Thoracic aorta (tissue), 2 donors: ENCODE measurements around the gene ROGDI. TPM values are rescaled to one million over a fixed set of nuclear protein-coding genes. Genes with fewer than 3 reads are reported as not detected.

Experiments
- ATAC-seq: fragments of 150-250 bp; one replicate; pipeline ENCODE4 v1.8.0; 2017; ENCODE audit warnings: low read depth; ENCODE audit not compliant: insufficient number of reproducible peaks, low FRiP score
- DNase-seq: peaks from one replicate; pipeline ENCODE4 v3.0.0-alpha.2; 2020; ENCODE audit warnings: low spot score
- H3K27ac ChIP-seq, 2 donors: fragments of 200-600 bp; sonication (generic); 1 replicate in 1 of 2; 2 replicates in 1 of 2; pipeline ENCODE4 v1.5.1; 2016; ENCODE audit warnings: mild to moderate bottlenecking in 2 of 2, moderate library complexity in 2 of 2
- H3K27me3 ChIP-seq: fragments of 200-600 bp; sonication (generic); replicated peaks from 2 replicates; pipeline ENCODE4 v1.6.0; 2016; ENCODE audit warnings: mild to moderate bottlenecking; ENCODE audit not compliant: insufficient read depth
- H3K36me3 ChIP-seq: fragments of 200-600 bp; sonication (generic); one replicate; pipeline ENCODE4 v1.5.1; 2016
- H3K4me1 ChIP-seq, 2 donors: fragments of 200-600 bp; sonication (generic); 1 replicate in 1 of 2; 2 replicates in 1 of 2; pipeline versions ENCODE4 v1.5.1 to v1.6.0; 2016; ENCODE audit warnings: low read depth in 2 of 2, mild to moderate bottlenecking in 1 of 2; ENCODE audit not compliant: control insufficient read depth in 1 of 2
- H3K4me3 ChIP-seq: fragments of 200-600 bp; sonication (generic); 2 replicates; pipeline ENCODE4 v1.5.1; 2016; ENCODE audit warnings: mild to moderate bottlenecking
- H3K9me3 ChIP-seq: fragments of 200-600 bp; sonication (generic); 2 replicates; pipeline ENCODE4 v1.5.1; 2016
- total RNA-seq, 2 donors: library from RNA; depleted of rRNA; stranded (reverse); fragments of >200 nt; gene quantifications; one replicate each; pipeline versions ENCODE4 v1.1.0 to v1.2.3, GENCODE V29; 2016
- TF ChIP-seq, protein P1 (sequence below): fragments of 200-600 bp; sonication (generic); IDR thresholded peaks from one replicate; pipeline ENCODE4 v1.5.1; 2019; ENCODE audit warnings: antibody characterized with exemption

Gene ROGDI
- total RNA-seq, 2 donors from 2014 or later, result 4.2 to 23.7 TPM

DNA sequence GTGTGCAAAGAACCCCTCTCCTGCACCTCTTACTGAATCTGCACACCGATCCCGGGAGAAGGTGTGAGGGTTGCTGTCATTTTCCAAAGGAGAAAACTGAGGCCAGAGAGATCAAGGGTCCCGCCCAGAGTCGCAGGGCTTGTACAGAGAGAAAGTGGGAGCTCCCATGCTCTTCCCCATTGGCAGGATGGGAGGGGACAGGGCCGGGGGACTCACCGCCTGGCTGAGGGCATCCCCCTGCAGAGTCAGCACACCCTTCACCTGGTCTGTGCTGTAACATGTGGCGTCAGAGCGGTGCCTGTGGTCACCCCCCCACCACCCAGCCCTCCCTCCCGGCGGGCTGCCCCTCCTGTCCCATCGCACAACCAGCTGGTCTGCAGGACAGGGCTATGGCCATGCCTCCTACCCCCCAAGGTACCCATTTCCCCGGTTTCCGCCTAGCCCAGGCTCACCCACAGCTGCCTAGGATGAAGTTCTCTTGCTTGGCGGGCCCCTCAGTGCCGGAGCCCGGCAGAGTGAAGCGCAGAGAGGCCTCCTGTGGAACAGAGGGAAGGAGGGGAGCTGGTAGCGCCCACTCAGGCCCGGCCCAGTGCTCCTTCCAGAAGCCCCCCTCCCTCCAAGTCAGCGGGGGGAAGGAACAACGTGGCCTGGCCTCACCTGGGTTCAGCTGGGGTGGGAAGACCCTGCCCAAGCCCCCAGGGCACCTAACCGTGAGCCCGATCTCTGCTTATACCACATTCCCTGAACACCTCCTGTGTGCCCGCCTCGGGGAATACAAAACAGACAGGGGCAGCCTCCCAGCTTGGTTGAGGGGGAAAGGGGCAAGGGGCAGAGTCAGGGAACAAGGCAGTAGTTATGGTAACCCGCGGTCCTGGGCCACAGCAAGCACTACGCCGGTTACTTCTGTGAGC lies 1.1 kb downstream of the ROGDI start:
- no peaks in the 10 kb centered on the region for H3K27me3 ChIP-seq
- peak overlapping the region; percentile 81 for H3K4me3 ChIP-seq
- no peak for DNase-seq
- peaks cover 9 to 21% of the 10 kb centered on the region in 2 donors for H3K4me1 ChIP-seq
- no peak for ATAC-seq
- H3K9me3 ChIP-seq, result no peaks in the 10 kb centered on the region
- peak overlapping the region; percentile 49 to 53 for H3K27ac ChIP-seq
- peaks cover 23% of the 10 kb centered on the region for H3K36me3 ChIP-seq
- TF ChIP-seq, protein P1, sequence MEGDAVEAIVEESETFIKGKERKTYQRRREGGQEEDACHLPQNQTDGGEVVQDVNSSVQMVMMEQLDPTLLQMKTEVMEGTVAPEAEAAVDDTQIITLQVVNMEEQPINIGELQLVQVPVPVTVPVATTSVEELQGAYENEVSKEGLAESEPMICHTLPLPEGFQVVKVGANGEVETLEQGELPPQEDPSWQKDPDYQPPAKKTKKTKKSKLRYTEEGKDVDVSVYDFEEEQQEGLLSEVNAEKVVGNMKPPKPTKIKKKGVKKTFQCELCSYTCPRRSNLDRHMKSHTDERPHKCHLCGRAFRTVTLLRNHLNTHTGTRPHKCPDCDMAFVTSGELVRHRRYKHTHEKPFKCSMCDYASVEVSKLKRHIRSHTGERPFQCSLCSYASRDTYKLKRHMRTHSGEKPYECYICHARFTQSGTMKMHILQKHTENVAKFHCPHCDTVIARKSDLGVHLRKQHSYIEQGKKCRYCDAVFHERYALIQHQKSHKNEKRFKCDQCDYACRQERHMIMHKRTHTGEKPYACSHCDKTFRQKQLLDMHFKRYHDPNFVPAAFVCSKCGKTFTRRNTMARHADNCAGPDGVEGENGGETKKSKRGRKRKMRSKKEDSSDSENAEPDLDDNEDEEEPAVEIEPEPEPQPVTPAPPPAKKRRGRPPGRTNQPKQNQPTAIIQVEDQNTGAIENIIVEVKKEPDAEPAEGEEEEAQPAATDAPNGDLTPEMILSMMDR, result no peak

DNA sequence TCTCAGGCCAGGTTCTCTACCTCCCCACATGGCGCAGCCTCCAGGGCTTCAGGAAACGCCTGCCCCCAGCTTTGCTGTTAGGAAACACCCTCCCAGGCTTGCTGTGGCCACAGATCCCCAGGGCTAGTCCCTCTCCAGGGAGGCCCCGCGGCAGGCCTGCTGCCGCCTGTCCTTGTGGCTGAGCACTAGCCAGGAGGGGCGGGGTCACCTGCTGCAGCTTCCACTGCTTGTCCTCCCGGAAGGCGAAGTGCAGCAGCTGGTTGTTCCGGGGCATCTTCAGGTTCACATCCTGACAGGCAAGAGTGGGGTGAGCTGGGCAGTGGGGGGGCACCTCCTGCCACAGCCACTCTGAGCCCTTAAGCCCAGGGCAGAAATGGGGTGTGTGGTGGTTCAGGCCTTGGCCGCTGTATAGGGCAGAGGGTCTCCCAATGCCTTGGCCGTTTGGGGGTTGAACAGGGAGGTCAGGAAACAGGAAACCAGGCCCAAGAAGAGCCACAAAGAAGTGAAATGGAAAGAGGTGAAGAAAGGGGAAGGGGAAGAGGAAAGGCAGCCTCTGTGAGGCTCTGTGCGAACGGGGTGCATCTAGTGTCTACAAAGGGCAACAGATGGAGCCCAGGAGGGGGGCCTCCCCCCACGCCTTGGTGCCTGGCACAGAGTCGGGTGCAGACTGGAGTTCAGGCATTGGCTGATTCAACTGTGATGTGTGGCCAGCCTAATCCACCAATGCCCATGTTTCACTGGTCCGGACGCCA lies 2.0 kb downstream of the ROGDI start:
- peaks cover 17% of the 10 kb centered on the region for H3K36me3 ChIP-seq
- DNase-seq (no peak), ATAC-seq (no peak)
- TF ChIP-seq, protein P1, result no peak
- H3K9me3 ChIP-seq, result no peaks in the 10 kb centered on the region
- peaks cover 9 to 21% of the 10 kb centered on the region in 2 donors for H3K4me1 ChIP-seq
- H3K27ac ChIP-seq, result no peak overlapping the region
- H3K4me3 ChIP-seq, result no peak overlapping the region
- no peaks in the 10 kb centered on the region for H3K27me3 ChIP-seq

DNA sequence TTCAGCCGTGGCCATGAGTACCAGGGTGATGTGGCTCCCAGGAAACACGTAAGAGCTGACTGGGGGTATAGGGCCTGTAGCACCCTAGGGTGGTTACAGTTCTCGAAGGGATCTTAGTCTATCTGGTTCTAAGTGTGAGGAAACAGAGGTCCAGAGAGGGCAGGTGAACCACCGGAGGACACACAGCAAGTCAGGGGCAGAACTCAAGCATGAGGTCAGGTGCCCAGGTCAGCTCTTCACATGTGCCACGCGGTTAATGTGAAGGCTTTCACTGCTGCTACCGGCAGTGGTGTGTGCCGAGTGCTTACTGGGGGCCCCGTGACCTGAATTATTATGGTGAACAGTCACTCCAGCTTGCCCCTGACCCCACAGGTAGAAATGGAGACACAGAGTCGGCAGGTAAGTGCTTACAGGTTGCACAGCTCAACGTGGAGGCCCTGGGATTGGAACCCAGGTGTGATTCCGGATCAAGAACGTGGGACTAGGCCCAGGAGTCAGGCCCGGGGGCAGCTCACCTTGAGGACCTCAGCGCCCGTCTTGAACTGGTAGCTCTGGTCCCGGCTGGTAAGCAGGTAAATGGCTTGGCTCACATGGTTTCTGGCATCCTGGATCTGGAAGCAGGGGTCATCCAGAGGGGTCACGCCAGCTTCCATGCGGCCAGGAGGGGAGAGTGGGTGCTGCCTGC lies 3.1 kb downstream of the ROGDI start:
- Histone ChIP-seq H3K4me3 (no peak overlapping the region), H3K4me1 (peaks cover 9 to 21% of the 10 kb centered on the region in 2 donors), H3K9me3 (no peaks in the 10 kb centered on the region), H3K27me3 (no peaks in the 10 kb centered on the region), H3K27ac (no peak overlapping the region), H3K36me3 (peaks cover 7% of the 10 kb centered on the region)
- no peak for ATAC-seq
- DNase-seq, result no peak
- TF ChIP-seq, protein P1, result no peak

DNA sequence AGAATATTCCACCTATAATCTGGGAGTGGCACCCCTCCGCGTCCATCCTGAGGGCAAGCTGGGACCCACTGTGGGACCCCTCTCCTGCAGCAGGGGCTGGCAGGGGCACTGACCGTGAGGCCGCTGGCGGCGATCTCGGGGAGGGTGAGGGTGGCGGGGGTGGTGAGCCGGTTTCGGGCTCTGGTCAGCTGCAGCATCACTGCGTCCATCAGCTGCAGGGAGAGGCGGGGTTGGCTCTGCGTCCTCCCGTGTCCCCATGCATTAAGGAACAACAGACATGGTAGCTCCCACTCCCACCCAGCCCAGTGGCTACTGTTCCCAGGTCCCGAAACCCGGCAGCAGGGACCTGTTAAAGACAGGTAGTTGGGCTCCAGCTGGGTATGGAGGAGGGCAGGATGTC lies 4.0 kb downstream of the ROGDI start:
- ATAC-seq (no peak), DNase-seq (no peak)
- TF ChIP-seq, protein P1, result no peak
- Histone ChIP-seq H3K9me3 (no peaks in the 10 kb centered on the region), H3K4me1 (peaks cover 9 to 17% of the 10 kb centered on the region in 2 donors), H3K27me3 (no peaks in the 10 kb centered on the region), H3K4me3 (no peak overlapping the region), H3K27ac (no peak overlapping the region), H3K36me3 (peaks cover 5% of the 10 kb centered on the region)
